Small intestine (tissue), 7 donors: ENCODE data around the gene UGT8. TPM values are rescaled to one million over a fixed set of nuclear protein-coding genes. Genes with fewer than 3 reads are reported as not detected.

ENCODE experiments used
- DNase-seq, 2 donors: peaks; one replicate each; pipeline versions ENCODE4 v3.0.0 to v3.0.0-alpha.2; 2013
- FAIRE-seq: peaks from 2 replicates; lab custom pipeline; 2012; peaks lifted over from hg19 to GRCh38; lab: Jason Lieb, UNC
- H3K27ac ChIP-seq, 3 donors: one replicate each; pipeline ENCODE4 v1.5.1; 2013; ENCODE audit warnings: low read length in 2 of 3, mild to moderate bottlenecking in 2 of 3, control low read depth in 1 of 3, inconsistent platforms in 1 of 3, low read depth in 1 of 3, moderate library complexity in 1 of 3
- H3K27me3 ChIP-seq, 3 donors: one replicate each; pipeline ENCODE4 v1.6.1; 2013; ENCODE audit warnings: low read length in 3 of 3, inconsistent platforms in 1 of 3; ENCODE audit not compliant: control insufficient read depth in 3 of 3, insufficient read depth in 3 of 3
- H3K36me3 ChIP-seq, 3 donors: one replicate each; pipeline ENCODE4 v1.6.1; 2013; ENCODE audit warnings: low read length in 3 of 3, inconsistent platforms in 1 of 3, low read depth in 1 of 3, mild to moderate bottlenecking in 1 of 3, moderate library complexity in 1 of 3; ENCODE audit not compliant: control insufficient read depth in 3 of 3, insufficient read depth in 2 of 3
- H3K4me1 ChIP-seq, 3 donors: one replicate each; pipeline ENCODE4 v1.6.1; 2013; ENCODE audit warnings: low read length in 2 of 3, inconsistent platforms in 1 of 3, low read depth in 1 of 3, mild to moderate bottlenecking in 1 of 3, moderate library complexity in 1 of 3; ENCODE audit not compliant: control insufficient read depth in 3 of 3, insufficient read depth in 2 of 3
- H3K4me3 ChIP-seq, 3 donors: one replicate each; pipeline ENCODE4 v1.5.1; 2013; ENCODE audit warnings: low read length in 3 of 3, control low read depth in 1 of 3, inconsistent platforms in 1 of 3, low read depth in 1 of 3, mild to moderate bottlenecking in 1 of 3, moderate library complexity in 1 of 3
- H3K9me3 ChIP-seq, 2 donors: one replicate each; pipeline ENCODE4 v1.6.1; 2013; ENCODE audit warnings: low read depth in 1 of 2, low read length in 1 of 2; ENCODE audit not compliant: control insufficient read depth in 2 of 2, insufficient read depth in 1 of 2
- WGBS, 3 donors: extraction: QIAGEN DNeasy Blood & Tissue Kit; methylation state at CpG; one replicate each; pipeline ENCODE4 v1.1.7; 2013; 5-methylcytosine and 5-hydroxymethylcytosine counted together
- polyA plus RNA-seq, 4 donors: library from polyadenylated mRNA; stranded (reverse) in 3 of 4; unstranded in 1 of 4; fragments of 200-250 nt in 3 of 4; fragments of 120-200 nt in 1 of 4; gene quantifications; one replicate each; pipeline versions ENCODE4 v1.2.1 to v1.2.3, GENCODE V29; 2013
- donor health status: healthy with polysubstance abuse.
- donor health status: control.
- donor health status: control.
- donor health status: Bipolar disorder and iron deficiency.
- donor health status: healthy.

The UGT8 gene
- polyA plus RNA-seq, 4 donors = 7.6 to 105 (median 13.4) TPM

DNA sequence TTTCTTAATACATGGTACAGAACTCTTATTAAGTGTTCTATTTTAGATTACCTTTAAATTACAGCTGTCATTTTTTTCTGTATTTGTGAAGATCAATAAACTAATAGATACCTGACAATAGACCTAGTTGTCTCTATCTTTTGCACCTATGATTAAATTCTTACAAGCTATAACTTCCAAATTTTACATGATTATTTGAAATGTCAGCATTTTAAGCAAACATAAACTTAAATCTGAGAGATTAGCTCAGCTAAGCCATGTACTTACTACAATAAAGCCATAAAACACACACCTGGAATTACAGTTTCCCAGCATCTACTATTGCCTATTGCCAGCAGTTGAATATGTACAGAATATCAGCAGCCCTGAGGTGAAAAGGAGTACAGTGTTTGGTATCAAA is 118.8 kb downstream of the UGT8 start:
- Histone ChIP-seq H3K4me1 (no peaks in the 10 kb centered on the region), H3K36me3 (no peaks in the 10 kb centered on the region), H3K9me3 (no peaks in the 10 kb centered on the region), H3K27me3 (no peaks in the 10 kb centered on the region), H3K4me3 (no peak overlapping the region), H3K27ac (no peak overlapping the region)
- FAIRE-seq (no peak), DNase-seq (peak in 1 of 2 donors; percentile 5)

- no peak for DNase-seq
- Histone ChIP-seq H3K4me3 (no peak overlapping the region), H3K9me3 (no peaks in the 10 kb centered on the region), H3K36me3 (peaks cover 0 to 4% (median 0%) of the 10 kb centered on the region in 3 donors), H3K27ac (no peak overlapping the region), H3K27me3 (no peaks in the 10 kb centered on the region), H3K4me1 (no peaks in the 10 kb centered on the region)
- FAIRE-seq = no peak
- WGBS, 3 donors = 60 to 70% (median 62%) methylated on average over 6 of the region's 6 CpGs
These were observed 126.5 kb downstream of the UGT8 start for GRCh38 chr4:114725066-114725465.

DNA sequence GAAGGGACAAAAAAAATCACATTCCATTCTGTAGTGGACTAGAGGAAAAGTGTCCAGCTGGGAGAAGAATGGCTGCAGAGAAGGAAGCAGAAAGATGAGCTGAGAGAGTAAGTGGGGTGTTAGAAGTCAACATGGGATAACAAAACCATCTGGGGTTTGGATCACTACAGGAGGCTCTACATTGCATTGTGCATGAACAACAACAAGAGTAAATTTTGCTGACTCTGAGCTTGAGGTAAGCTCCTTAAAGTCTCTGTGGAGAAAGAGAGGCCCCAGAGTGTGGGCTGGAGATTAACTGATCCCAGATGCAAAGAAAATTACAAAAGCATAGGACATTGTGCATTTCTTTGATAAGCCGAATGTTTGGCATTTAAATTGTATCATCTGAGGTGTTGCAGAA is 128.9 kb downstream of the UGT8 start:
- Histone ChIP-seq H3K27me3 (no peaks in the 10 kb centered on the region), H3K4me1 (no peaks in the 10 kb centered on the region), H3K36me3 (peaks cover 0 to 4% (median 0%) of the 10 kb centered on the region in 3 donors), H3K9me3 (no peaks in the 10 kb centered on the region), H3K27ac (no peak overlapping the region), H3K4me3 (no peak overlapping the region)
- FAIRE-seq = no peak
- 0% methylated on average over 1 of the region's 1 CpG for WGBS, 3 donors
- no peak for DNase-seq
